H9 (cell line): Measurements from ENCODE around the gene HDAC2. TPM values are rescaled to one million over a fixed set of nuclear protein-coding genes. Genes with fewer than 3 reads are reported as not detected.
"Not testable (repeated sequence)": the region's sequence is repeated elsewhere in the genome, so short reads cannot be mapped to it uniquely, and the experiment has no call there.

ENCODE experiments used
- DNase-seq: peaks from one replicate; pipeline ENCODE4 v3.0.0-alpha.2; 2017
- H2AFZ ChIP-seq: one replicate; pipeline ENCODE4 v1.6.1; 2013; ENCODE audit warnings: mild to moderate bottlenecking, low read length, control low read depth, moderate library complexity
- H2AK5ac ChIP-seq: 2 replicates; pipeline ENCODE4 v1.6.1; 2013; ENCODE audit warnings: low read length, control low read depth, mixed read lengths; ENCODE audit not compliant: insufficient read length
- H2BK120ac ChIP-seq: one replicate; pipeline ENCODE4 v1.6.1; 2013; ENCODE audit warnings: low read depth, mild to moderate bottlenecking, low read length, control low read depth, inconsistent platforms; ENCODE audit not compliant: poor library complexity, severe bottlenecking
- H2BK12ac ChIP-seq: 2 replicates; pipeline ENCODE4 v1.6.1; 2013; ENCODE audit warnings: low read length, control low read depth, mixed read lengths, low read depth; ENCODE audit not compliant: insufficient read length
- H2BK15ac ChIP-seq: 2 replicates; pipeline ENCODE4 v1.6.1; 2013; ENCODE audit warnings: low read depth, low read length, control low read depth
- H2BK20ac ChIP-seq: one replicate; pipeline ENCODE4 v1.6.1; 2013; ENCODE audit warnings: low read depth, mild to moderate bottlenecking, low read length, control low read depth, inconsistent platforms; ENCODE audit not compliant: poor library complexity, severe bottlenecking
- H2BK5ac ChIP-seq: 2 replicates; pipeline ENCODE4 v1.6.1; 2013; ENCODE audit warnings: low read length, control low read depth, mixed read lengths; ENCODE audit not compliant: insufficient read length
- H3K14ac ChIP-seq: 2 replicates; pipeline ENCODE4 v1.6.1; 2013; ENCODE audit warnings: low read length, control low read depth; ENCODE audit not compliant: insufficient read depth
- H3K18ac ChIP-seq: 2 replicates; pipeline ENCODE4 v1.6.1; 2013; ENCODE audit warnings: low read depth, mild to moderate bottlenecking, mixed read lengths, low read length, control low read depth; ENCODE audit not compliant: insufficient read length
- H3K23ac ChIP-seq: 2 replicates; pipeline ENCODE4 v1.6.1; 2013; ENCODE audit warnings: low read length, control low read depth, mixed read lengths, low read depth; ENCODE audit not compliant: insufficient read length
- H3K23me2 ChIP-seq: 2 replicates; pipeline ENCODE4 v1.6.1; 2013; ENCODE audit warnings: low read depth, mild to moderate bottlenecking, mixed read lengths, low read length, control low read depth; ENCODE audit not compliant: insufficient read length, poor library complexity, severe bottlenecking
- H3K27ac ChIP-seq: 2 replicates; pipeline ENCODE4 v1.5.1; 2013; ENCODE audit warnings: low read length, control low read depth, mixed read lengths, low read depth; ENCODE audit not compliant: insufficient read length
- H3K27me3 ChIP-seq: 2 replicates; pipeline ENCODE4 v1.6.1; 2013; ENCODE audit warnings: low read length, control low read depth, inconsistent platforms; ENCODE audit not compliant: insufficient read depth
- H3K4ac ChIP-seq: 2 replicates; pipeline ENCODE4 v1.6.1; 2013; ENCODE audit warnings: low read depth, mild to moderate bottlenecking, control low read depth, inconsistent platforms, low read length, moderate library complexity
- H3K4me1 ChIP-seq: 2 replicates; pipeline ENCODE4 v1.6.1; 2013; ENCODE audit warnings: low read length, control low read depth, inconsistent platforms; ENCODE audit not compliant: insufficient read depth
- H3K4me2 ChIP-seq: 2 replicates; pipeline ENCODE4 v1.6.1; 2013; ENCODE audit warnings: low read length, control low read depth, mixed read lengths; ENCODE audit not compliant: insufficient read length, insufficient read depth
- H3K56ac ChIP-seq: 2 replicates; pipeline ENCODE4 v1.6.1; 2013; ENCODE audit warnings: low read depth, mild to moderate bottlenecking, mixed read lengths, low read length, control low read depth; ENCODE audit not compliant: insufficient read length
- H3K79me1 ChIP-seq: 2 replicates; pipeline ENCODE4 v1.6.1; 2013; ENCODE audit warnings: low read depth, mild to moderate bottlenecking, moderate library complexity, low read length, control low read depth, inconsistent platforms; ENCODE audit not compliant: insufficient read depth, poor library complexity, severe bottlenecking
- H3K79me2 ChIP-seq: 2 replicates; pipeline ENCODE4 v1.6.1; 2013; ENCODE audit warnings: low read length, control low read depth, inconsistent platforms; ENCODE audit not compliant: insufficient read depth
- H3K9ac ChIP-seq: 2 replicates; pipeline ENCODE4 v1.6.1; 2013; ENCODE audit warnings: low read length, control low read depth, mixed read lengths; ENCODE audit not compliant: insufficient read length; ENCODE audit errors: extremely low read depth
- H3K9me3 ChIP-seq: one replicate; pipeline ENCODE4 v1.6.1; 2013; ENCODE audit warnings: low read depth, low read length, inconsistent platforms; ENCODE audit not compliant: control insufficient read depth
- H3T11ph ChIP-seq: one replicate; pipeline ENCODE4 v1.6.1; 2013; ENCODE audit warnings: mild to moderate bottlenecking, low read length, control low read depth, inconsistent platforms
- H4K20me1 ChIP-seq: one replicate; pipeline ENCODE4 v1.6.1; 2013; ENCODE audit not compliant: control insufficient read depth, insufficient read length, insufficient read depth
- H4K5ac ChIP-seq: 2 replicates; pipeline ENCODE4 v1.6.1; 2013; ENCODE audit warnings: low read depth, mild to moderate bottlenecking, mixed read lengths, low read length, control low read depth; ENCODE audit not compliant: insufficient read length
- H4K8ac ChIP-seq: replicated peaks from 2 replicates; pipeline ENCODE4 v1.6.1; 2013; ENCODE audit warnings: low read length, control low read depth, mixed read lengths, low read depth; ENCODE audit not compliant: insufficient read length
- H4K91ac ChIP-seq: 2 replicates; pipeline ENCODE4 v1.6.1; 2013; ENCODE audit warnings: low read depth, mild to moderate bottlenecking, moderate library complexity, mixed read lengths, low read length, control low read depth; ENCODE audit not compliant: insufficient read length
- H3K27ac Mint-ChIP-seq, 3 experiments: 2 replicates in 2 of 3; 3 replicates in 1 of 3; pipeline ENCODE4 v1.8.0; 2020 to 2021; ENCODE audit warnings: mixed read lengths in 3 of 3, mild to moderate bottlenecking in 1 of 3, moderate library complexity in 1 of 3
- H3K27me3 Mint-ChIP-seq: 2 replicates; pipeline ENCODE4 v1.8.0; 2021; ENCODE audit warnings: low read depth, mild to moderate bottlenecking, moderate library complexity, mixed read lengths
- H3K36me3 Mint-ChIP-seq, 3 experiments: 2 replicates in 2 of 3; 3 replicates in 1 of 3; pipeline ENCODE4 v1.8.0; 2020 to 2021; ENCODE audit warnings: low read depth in 3 of 3, mixed read lengths in 3 of 3; ENCODE audit not compliant: insufficient read depth in 1 of 3
- H3K4me1 Mint-ChIP-seq, 2 experiments: 2 replicates each; pipeline ENCODE4 v1.8.0; 2020; ENCODE audit warnings: mixed read lengths in 2 of 2
- H3K4me3 Mint-ChIP-seq, 2 experiments: 2 replicates in 1 of 2; 3 replicates in 1 of 2; pipeline ENCODE4 v1.8.0; 2020 to 2021; ENCODE audit warnings: mild to moderate bottlenecking in 2 of 2, mixed read lengths in 2 of 2, moderate library complexity in 1 of 2
- H3K9me3 Mint-ChIP-seq, 2 experiments: 2 replicates in 1 of 2; 3 replicates in 1 of 2; pipeline ENCODE4 v1.8.0; 2020; ENCODE audit warnings: mild to moderate bottlenecking in 2 of 2, mixed read lengths in 2 of 2, moderate library complexity in 1 of 2
- WGBS: extraction: QIAGEN DNeasy Blood & Tissue Kit; methylation state at CpG from one replicate; pipeline ENCODE4 v1.1.7; 2013; ENCODE audit warnings: missing lambda C conversion rate, low lambda C conversion rate, mixed read lengths; ENCODE audit not compliant: insufficient read length; ENCODE audit errors: extremely low coverage; 5-methylcytosine and 5-hydroxymethylcytosine counted together
- total RNA-seq: library from RNA; stranded (reverse); gene quantifications from 2 replicates; pipeline ENCODE4 v1.2.1, GENCODE V29; 2021
- TF ChIP-seq, protein P1 (sequence below): fragments of 200-600 bp; sonication (generic); conservative IDR thresholded peaks from 3 replicates; pipeline ENCODE4 v1.8.0; 2021; ENCODE audit warnings: antibody characterized with exemption, mild to moderate bottlenecking

Gene HDAC2
- total RNA-seq, 1 experiment from 2014 or later: 330 TPM

DNA sequence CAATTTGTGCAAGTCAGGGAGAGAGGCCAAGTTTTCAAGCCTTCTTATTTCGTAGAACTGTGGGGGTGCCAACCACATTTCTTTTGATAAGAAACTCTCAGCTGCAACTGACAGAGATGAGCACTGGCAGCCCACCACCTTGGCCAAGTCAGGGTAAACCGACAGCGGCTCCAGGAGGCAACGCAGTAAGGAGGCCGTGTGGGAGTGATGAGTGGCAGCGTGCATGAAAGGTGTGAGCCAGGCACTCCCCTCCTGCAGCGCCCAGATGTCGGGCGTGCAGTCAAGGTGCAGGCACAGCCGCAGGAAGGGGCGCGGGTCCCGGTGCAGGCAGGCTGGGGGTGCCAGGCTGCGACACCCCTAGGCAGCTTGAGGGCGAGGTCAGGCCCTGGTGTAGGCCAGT lies 49.2 kb upstream of the HDAC2 start:
- WGBS: no CpG with 5 or more reads among the region's 15 CpGs
- H3K27me3 Mint-ChIP-seq: no peaks in the 10 kb centered on the region
- Histone ChIP-seq H3T11ph (no peak overlapping the region), H2BK15ac (no peak overlapping the region), H2AK5ac (no peak overlapping the region), H3K23me2 (no peaks in the 10 kb centered on the region), H3K23ac (no peak overlapping the region), H2BK120ac (no peak overlapping the region), H3K27me3 (no peaks in the 10 kb centered on the region), H2BK5ac (no peak overlapping the region), H4K5ac (no peak overlapping the region), H3K18ac (no peak overlapping the region), H4K20me1 (no peaks in the 10 kb centered on the region), H2BK12ac (no peak overlapping the region), H3K4me2 (no peak overlapping the region), H3K79me2 (no peaks in the 10 kb centered on the region), H4K91ac (no peak overlapping the region), H2BK20ac (no peak overlapping the region), H3K79me1 (no peaks in the 10 kb centered on the region), H4K8ac (no peak overlapping the region), H3K4ac (no peak overlapping the region), H3K9me3 (no peaks in the 10 kb centered on the region), H3K4me1 (no peaks in the 10 kb centered on the region), H3K9ac (no peak overlapping the region), H3K56ac (no peak overlapping the region), H3K27ac (no peak overlapping the region), H2AFZ (no peak overlapping the region), H3K14ac (no peak overlapping the region)
- no peak overlapping the region for H3K4me3 Mint-ChIP-seq
- DNase-seq: no peak
- H3K4me1 Mint-ChIP-seq: peaks cover 4 to 12% of the 10 kb centered on the region in 2 experiments; a peak in 3 of 4 replicates
- TF ChIP-seq, protein P1, sequence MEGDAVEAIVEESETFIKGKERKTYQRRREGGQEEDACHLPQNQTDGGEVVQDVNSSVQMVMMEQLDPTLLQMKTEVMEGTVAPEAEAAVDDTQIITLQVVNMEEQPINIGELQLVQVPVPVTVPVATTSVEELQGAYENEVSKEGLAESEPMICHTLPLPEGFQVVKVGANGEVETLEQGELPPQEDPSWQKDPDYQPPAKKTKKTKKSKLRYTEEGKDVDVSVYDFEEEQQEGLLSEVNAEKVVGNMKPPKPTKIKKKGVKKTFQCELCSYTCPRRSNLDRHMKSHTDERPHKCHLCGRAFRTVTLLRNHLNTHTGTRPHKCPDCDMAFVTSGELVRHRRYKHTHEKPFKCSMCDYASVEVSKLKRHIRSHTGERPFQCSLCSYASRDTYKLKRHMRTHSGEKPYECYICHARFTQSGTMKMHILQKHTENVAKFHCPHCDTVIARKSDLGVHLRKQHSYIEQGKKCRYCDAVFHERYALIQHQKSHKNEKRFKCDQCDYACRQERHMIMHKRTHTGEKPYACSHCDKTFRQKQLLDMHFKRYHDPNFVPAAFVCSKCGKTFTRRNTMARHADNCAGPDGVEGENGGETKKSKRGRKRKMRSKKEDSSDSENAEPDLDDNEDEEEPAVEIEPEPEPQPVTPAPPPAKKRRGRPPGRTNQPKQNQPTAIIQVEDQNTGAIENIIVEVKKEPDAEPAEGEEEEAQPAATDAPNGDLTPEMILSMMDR: no peak
- H3K9me3 Mint-ChIP-seq: peaks cover 16 to 22% of the 10 kb centered on the region in 2 experiments
- H3K27ac Mint-ChIP-seq: no peak overlapping the region
- H3K36me3 Mint-ChIP-seq: peaks cover 16 to 24% (median 20%) of the 10 kb centered on the region in 3 experiments

DNA sequence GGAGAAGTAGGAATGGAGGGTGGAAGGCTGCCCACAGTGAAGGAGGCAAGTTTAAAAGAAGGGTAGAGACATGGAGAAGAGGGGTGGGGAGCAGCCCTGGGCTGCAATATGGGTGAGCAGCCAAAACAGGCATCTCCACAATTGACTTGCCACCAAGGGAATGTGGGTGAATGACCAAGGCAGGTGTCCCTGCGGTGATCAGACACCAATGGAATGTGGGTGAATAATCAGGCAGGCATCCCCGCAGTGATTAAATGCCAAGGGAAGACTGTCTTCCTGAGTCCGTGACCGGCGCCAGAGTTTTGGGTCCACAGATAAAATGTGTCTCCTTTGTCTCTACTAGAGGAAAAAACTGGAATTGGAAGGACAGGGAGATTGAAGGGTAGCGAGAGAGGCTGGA lies 46.2 kb upstream of the HDAC2 start:
- H2AFZ ChIP-seq, H3K18ac ChIP-seq, H2BK15ac ChIP-seq, H2BK5ac ChIP-seq, H3T11ph ChIP-seq, H3K27ac Mint-ChIP-seq, H3K9ac ChIP-seq, H3K27me3 ChIP-seq, H3K23ac ChIP-seq, H2BK20ac ChIP-seq, H3K27ac ChIP-seq, H3K4me1 ChIP-seq, H3K79me2 ChIP-seq, H4K91ac ChIP-seq, H2BK120ac ChIP-seq, H3K27me3 Mint-ChIP-seq, H2AK5ac ChIP-seq, H2BK12ac ChIP-seq, H4K20me1 ChIP-seq, H3K4me2 ChIP-seq, H4K8ac ChIP-seq, H3K23me2 ChIP-seq, H3K9me3 ChIP-seq, H3K56ac ChIP-seq, H3K14ac ChIP-seq, H3K4ac ChIP-seq, H3K4me3 Mint-ChIP-seq, H3K79me1 ChIP-seq, DNase-seq, H4K5ac ChIP-seq: not testable (repeated sequence)
- Mint-ChIP-seq H3K4me1 (peaks cover 4 to 12% of the 10 kb centered on the region in 2 experiments; a peak in 3 of 4 replicates), H3K36me3 (peaks cover 16 to 24% (median 20%) of the 10 kb centered on the region in 3 experiments), H3K9me3 (peaks cover 16 to 22% of the 10 kb centered on the region in 2 experiments)
- WGBS: no CpG with 5 or more reads among the region's 6 CpGs
